ENCODE measurements around the gene SH3GL1.

SH3GL1 gene

DNA sequence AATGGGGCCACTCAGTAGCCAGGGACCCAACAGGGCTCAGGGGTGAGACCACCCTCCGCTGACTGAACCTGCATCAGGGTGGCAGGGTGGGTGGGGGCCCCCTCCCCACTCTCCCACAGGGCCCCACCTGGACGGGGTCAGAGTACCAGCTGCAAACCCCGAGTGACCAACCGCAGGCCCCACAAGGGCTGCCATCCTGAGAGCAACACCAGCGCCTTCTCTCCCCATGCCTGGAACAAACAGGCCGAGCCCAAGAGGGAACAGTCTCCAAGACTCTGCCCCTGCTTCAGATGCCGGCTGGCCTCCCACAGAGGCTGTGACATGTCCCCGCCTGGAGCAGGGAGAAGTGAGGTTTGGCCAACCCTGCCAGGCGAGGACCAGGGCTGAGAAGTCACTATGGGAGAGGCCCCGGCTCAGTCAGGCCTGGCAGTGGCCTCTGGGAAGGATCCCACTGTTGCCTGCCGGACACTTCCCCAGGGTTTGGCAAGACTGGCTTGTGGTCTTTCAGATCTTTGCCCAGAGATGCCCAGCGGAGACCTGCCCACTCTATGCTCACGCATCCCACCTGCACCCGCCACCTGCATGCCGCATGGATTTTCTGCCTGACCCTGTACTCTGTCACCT, 29.8 kb downstream of the SH3GL1 start:
- Histone ChIP-seq H3K36me3 (ENCODE audit: insufficient read depth, low read length) (peaks cover 35% of the 10 kb centered on the region), H3K9ac (ENCODE audit: low read depth, low read length) (peak overlapping the region; percentile 38), H3K9me3 (replicated peaks; ENCODE audit: low read length) (no peaks in the 10 kb centered on the region), H3K4me2 (ENCODE audit: low read length) (peak overlapping the region; percentile 61), H3K4me1 (ENCODE audit: control insufficient read depth, insufficient read depth, low read length) (peaks cover 81% of the 10 kb centered on the region), H3K4me3 (ENCODE audit: low read length) (peak overlapping the region; percentile 19), H3K27me3 (ENCODE audit: control insufficient read depth, insufficient read depth, low read length) (no peaks in the 10 kb centered on the region)

DNA sequence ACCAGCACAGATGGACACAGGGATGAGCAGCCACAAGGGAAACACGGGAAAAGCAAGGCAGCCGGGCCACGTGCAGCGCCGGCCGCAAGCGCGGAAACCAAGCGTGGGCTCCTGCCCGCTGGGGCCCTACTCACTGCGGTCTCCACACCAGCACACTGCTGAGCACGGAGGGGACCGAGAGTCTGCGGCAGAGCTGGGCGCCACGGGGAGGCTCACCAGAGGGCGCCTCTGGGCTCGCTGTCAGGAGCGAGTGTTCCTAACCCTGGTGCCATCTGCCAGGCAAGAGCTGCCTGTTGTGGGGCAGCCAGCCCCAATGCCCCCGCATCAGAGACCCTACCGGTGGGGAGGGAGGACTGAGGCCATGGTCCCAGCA, 30.5 kb downstream of the SH3GL1 start:
- Histone ChIP-seq H3K36me3 (ENCODE audit: insufficient read depth, low read length) (peaks cover 41% of the 10 kb centered on the region), H3K27me3 (ENCODE audit: control insufficient read depth, insufficient read depth, low read length) (no peaks in the 10 kb centered on the region), H3K9ac (ENCODE audit: low read depth, low read length) (no peak overlapping the region), H3K4me3 (ENCODE audit: low read length) (no peak overlapping the region), H3K9me3 (replicated peaks; ENCODE audit: low read length) (no peaks in the 10 kb centered on the region), H3K4me2 (ENCODE audit: low read length) (peak overlapping the region; percentile 58), H3K4me1 (ENCODE audit: control insufficient read depth, insufficient read depth, low read length) (peaks cover 75% of the 10 kb centered on the region)

DNA sequence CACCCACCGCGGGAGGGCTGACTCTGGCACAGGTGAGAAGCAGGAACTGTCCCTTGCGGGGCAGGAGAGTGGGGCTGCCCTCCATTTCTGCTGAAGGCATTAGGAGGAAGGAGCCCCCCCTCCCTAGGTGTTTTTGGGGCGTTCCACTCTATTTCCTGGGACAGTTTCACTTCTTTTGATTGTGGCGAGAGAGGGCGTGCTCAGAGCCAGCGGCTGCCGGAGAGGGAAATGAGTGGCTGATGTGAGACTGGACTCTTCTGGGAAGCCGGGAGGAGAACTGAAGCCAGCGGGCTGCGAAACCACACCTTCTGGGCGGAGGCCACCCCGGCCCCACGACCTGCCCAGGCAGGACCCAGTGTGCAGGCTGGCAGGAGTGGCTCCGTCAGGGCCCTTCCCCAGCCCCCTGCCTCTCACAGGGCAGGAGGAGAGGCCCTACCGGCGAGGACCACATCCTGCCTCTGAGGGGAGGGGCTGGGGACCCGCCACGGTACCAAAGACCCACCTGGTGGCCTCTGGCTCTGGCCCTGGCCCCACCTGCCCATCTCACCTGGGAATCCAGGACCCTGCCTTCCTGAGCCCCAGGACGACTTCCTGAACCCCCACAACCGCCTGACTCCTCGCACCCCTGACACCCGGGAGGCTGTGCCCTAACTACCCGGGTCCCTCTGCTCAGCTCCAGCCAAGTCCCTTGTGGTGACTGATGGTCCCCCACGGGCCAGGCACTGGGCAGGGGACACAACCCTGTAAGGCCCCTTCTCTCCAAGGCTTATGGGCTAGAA, 31.0 kb downstream of the SH3GL1 start:
- H3K4me1 ChIP-seq (ENCODE audit: control insufficient read depth, insufficient read depth, low read length), result peaks cover 69% of the 10 kb centered on the region
- H3K27me3 ChIP-seq (ENCODE audit: control insufficient read depth, insufficient read depth, low read length), result no peaks in the 10 kb centered on the region
- H3K9ac ChIP-seq (ENCODE audit: low read depth, low read length), result no peak overlapping the region
- no peaks in the 10 kb centered on the region for H3K9me3 ChIP-seq (replicated peaks; ENCODE audit: low read length)
- no peak overlapping the region for H3K4me3 ChIP-seq (ENCODE audit: low read length)
- H3K4me2 ChIP-seq (ENCODE audit: low read length), result peak overlapping the region; percentile 58
- H3K36me3 ChIP-seq (ENCODE audit: insufficient read depth, low read length), result peaks cover 44% of the 10 kb centered on the region

GRCh38 chr19:4368128-4368820, 32.1 kb downstream of the SH3GL1 start:
- H3K36me3 ChIP-seq (ENCODE audit: insufficient read depth, low read length), result peaks cover 51% of the 10 kb centered on the region
- peak overlapping the region; percentile 27 for H3K9ac ChIP-seq (ENCODE audit: low read depth, low read length)
- no peaks in the 10 kb centered on the region for H3K27me3 ChIP-seq (ENCODE audit: control insufficient read depth, insufficient read depth, low read length)
- H3K4me3 ChIP-seq (ENCODE audit: low read length), result peak overlapping the region; percentile 12
- H3K4me2 ChIP-seq (ENCODE audit: low read length), result peak overlapping the region; percentile 46
- peaks cover 59% of the 10 kb centered on the region for H3K4me1 ChIP-seq (ENCODE audit: control insufficient read depth, insufficient read depth, low read length)
- H3K9me3 ChIP-seq (replicated peaks; ENCODE audit: low read length), result no peaks in the 10 kb centered on the region

- Histone ChIP-seq H3K4me2 (ENCODE audit: low read length) (peak overlapping the region; percentile 46), H3K9me3 (replicated peaks; ENCODE audit: low read length) (no peaks in the 10 kb centered on the region), H3K36me3 (ENCODE audit: insufficient read depth, low read length) (peaks cover 55% of the 10 kb centered on the region), H3K4me1 (ENCODE audit: control insufficient read depth, insufficient read depth, low read length) (peaks cover 53% of the 10 kb centered on the region), H3K4me3 (ENCODE audit: low read length) (no peak overlapping the region), H3K9ac (ENCODE audit: low read depth, low read length) (peak overlapping the region; percentile 5), H3K27me3 (ENCODE audit: control insufficient read depth, insufficient read depth, low read length) (no peaks in the 10 kb centered on the region)
These were observed 32.6 kb downstream of the SH3GL1 start for GRCh38 chr19:4367781-4368127.

DNA sequence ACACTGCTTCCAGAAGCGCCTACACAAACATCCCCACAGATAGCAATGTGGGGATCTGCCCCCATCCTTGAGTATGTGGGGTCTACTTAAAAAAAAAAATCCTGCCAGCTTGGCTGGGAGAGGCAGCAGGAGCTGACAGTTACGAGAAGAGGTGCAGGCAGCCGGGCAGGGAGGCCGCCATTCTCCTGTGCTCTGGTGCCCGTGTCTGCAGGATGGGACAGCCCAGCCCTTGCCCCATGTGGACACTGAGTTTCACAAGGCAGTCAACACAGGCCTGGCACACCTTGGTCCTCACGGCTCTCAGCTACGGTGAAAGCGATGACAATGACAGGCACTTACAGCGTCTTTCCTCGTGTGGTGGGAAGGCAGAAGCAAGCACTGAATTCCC, 33.0 kb downstream of the SH3GL1 start:
- Histone ChIP-seq H3K4me2 (ENCODE audit: low read length) (no peak overlapping the region), H3K36me3 (ENCODE audit: insufficient read depth, low read length) (peaks cover 55% of the 10 kb centered on the region), H3K9ac (ENCODE audit: low read depth, low read length) (no peak overlapping the region), H3K9me3 (replicated peaks; ENCODE audit: low read length) (no peaks in the 10 kb centered on the region), H3K4me1 (ENCODE audit: control insufficient read depth, insufficient read depth, low read length) (peaks cover 49% of the 10 kb centered on the region), H3K27me3 (ENCODE audit: control insufficient read depth, insufficient read depth, low read length) (no peaks in the 10 kb centered on the region), H3K4me3 (ENCODE audit: low read length) (no peak overlapping the region)

DNA sequence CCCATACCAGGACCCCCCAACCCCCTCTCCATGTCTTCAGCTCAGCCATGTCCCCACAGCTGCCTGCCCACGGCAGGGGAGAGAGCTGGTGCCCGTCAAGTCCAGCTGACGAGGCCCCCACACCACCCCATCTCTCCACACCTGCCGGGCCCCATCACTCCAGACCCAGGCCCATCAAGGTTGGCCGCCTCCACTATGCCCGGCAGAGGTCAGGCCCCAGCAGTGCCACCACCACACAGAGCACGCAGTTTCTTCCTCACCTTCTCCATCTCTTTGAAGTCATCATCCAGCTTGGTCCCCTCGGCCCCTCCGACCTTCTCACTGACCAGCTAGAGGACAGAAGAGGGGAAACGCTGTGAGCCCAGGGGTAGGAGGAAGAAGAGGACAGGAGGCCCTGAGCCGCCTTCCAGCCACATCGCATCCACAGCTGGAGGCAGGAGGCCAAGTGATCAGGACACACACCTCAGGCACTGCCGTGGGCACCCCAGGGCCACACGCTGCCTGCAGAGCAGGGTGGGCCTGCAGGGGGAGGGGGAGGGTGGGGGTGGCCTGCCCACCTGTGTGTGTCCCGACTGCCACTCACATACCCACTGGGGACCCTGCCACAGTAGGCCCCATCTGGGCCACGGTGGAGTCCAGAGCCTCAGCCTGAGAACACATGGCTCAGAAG, 33.5 kb downstream of the SH3GL1 start:
- Histone ChIP-seq H3K4me3 (ENCODE audit: low read length) (no peak overlapping the region), H3K4me2 (ENCODE audit: low read length) (no peak overlapping the region), H3K9ac (ENCODE audit: low read depth, low read length) (no peak overlapping the region), H3K36me3 (ENCODE audit: insufficient read depth, low read length) (peaks cover 59% of the 10 kb centered on the region), H3K27me3 (ENCODE audit: control insufficient read depth, insufficient read depth, low read length) (no peaks in the 10 kb centered on the region), H3K4me1 (ENCODE audit: control insufficient read depth, insufficient read depth, low read length) (peaks cover 44% of the 10 kb centered on the region), H3K9me3 (replicated peaks; ENCODE audit: low read length) (no peaks in the 10 kb centered on the region)

DNA sequence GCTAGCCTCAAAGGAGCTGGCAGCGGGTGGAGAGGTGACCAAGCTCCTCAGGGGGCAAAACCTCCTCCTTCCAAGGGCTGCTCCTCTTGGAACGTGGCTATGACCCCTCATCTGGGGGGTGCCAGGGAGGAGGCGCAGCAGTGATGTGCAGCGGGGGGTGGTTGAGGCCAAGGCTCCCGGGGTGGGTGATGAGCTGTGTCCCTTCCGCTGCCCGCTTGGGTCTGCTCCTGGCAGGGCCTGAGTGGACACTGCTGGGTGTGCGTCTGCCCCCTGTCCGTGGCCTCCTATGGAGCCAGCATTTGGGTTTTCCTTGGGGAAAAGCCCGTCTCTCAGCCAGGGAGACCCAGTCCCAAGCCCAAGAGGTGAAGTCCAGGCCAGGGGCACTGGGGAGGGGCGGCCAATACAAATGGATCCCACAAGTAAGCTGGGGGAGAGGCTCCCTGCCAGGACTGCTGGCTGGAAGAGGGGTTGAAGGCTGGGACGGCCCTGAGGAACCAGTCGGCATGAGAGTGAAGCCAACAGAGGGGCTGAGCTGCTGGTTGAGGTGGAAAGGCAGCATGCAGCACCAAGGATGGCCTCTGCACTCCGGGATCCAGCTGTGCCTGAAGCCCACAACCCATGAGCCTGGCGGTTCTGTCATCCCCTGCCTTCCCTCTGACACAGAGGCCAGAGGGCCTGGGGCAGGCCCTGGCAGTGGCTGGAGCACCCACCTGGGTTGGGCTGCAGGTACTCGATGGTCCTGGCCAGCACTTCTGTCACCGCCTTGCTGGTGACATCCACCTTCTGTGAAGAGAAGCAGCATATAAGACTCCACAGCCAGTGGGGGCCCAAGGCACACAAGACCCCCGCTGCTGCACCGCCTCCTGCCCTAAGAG, 34.3 kb downstream of the SH3GL1 start:
- H3K4me1 ChIP-seq (ENCODE audit: control insufficient read depth, insufficient read depth, low read length), result peaks cover 36% of the 10 kb centered on the region
- H3K36me3 ChIP-seq (ENCODE audit: insufficient read depth, low read length), result peaks cover 60% of the 10 kb centered on the region
- H3K4me3 ChIP-seq (ENCODE audit: low read length), result no peak overlapping the region
- no peaks in the 10 kb centered on the region for H3K9me3 ChIP-seq (replicated peaks; ENCODE audit: low read length)
- H3K9ac ChIP-seq (ENCODE audit: low read depth, low read length), result no peak overlapping the region
- H3K27me3 ChIP-seq (ENCODE audit: control insufficient read depth, insufficient read depth, low read length), result no peaks in the 10 kb centered on the region
- H3K4me2 ChIP-seq (ENCODE audit: low read length), result no peak overlapping the region

DNA sequence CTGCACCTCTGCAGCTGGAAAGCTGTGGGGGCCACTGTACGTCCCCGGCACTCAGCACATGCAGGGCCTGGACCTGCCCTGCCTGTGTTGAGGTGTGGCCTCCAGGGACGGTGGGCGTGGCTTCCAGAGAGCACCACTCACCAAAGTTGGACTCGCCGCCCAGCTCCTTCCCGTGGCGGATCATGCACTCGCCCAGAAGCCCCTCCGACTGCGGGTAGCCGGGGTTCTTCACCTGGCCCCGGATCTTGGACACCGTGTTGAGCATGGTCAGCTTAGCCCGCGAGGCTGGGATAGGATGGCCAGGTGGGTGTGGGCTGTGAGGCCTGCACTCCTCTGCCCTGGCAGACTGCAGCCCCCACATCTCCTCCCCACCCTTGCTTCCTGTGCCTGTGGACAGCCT, 35.0 kb downstream of the SH3GL1 start:
- H3K4me2 ChIP-seq (ENCODE audit: low read length), result no peak overlapping the region
- H3K36me3 ChIP-seq (ENCODE audit: insufficient read depth, low read length), result peaks cover 67% of the 10 kb centered on the region
- no peaks in the 10 kb centered on the region for H3K27me3 ChIP-seq (ENCODE audit: control insufficient read depth, insufficient read depth, low read length)
- H3K9me3 ChIP-seq (replicated peaks; ENCODE audit: low read length), result no peaks in the 10 kb centered on the region
- no peak overlapping the region for H3K4me3 ChIP-seq (ENCODE audit: low read length)
- H3K9ac ChIP-seq (ENCODE audit: low read depth, low read length), result no peak overlapping the region
- H3K4me1 ChIP-seq (ENCODE audit: control insufficient read depth, insufficient read depth, low read length), result peaks cover 29% of the 10 kb centered on the region

DNA sequence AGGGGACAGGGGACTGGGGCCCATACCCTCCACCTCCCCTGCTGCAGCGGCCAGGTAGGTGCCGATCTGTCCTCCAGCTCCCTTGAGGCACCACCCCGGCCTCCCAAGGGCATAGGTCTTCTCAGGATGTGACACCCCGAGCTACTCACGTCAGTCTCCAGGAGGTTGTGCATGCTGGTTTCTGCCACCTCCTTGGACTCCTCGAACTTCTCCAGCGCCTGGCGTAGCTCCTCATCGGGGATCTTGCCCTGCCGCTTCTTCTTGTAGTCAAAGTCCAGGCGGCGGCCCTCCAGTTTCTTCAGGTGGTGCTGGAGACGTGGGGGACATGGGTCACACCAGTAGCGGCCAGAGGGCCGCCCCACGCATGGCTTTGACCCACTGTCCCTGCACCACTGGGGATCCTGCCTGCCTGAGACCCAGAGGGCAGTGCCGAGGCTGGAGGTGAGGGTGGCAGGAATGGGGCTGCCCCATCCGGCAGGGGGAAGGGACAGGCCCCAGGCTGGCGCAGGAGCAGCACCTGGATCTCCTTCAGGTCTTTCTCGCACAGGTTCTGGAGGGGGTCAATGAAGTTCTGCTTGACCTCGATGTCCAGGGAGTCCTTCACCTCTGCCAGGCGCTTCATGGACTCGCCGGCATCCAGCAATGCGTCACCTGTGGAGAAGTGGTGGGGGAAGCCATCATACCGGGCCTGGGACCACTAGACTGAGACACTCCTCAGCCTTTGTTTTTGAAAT, 36.6 kb downstream of the SH3GL1 start:
- Histone ChIP-seq H3K27me3 (ENCODE audit: control insufficient read depth, insufficient read depth, low read length) (no peaks in the 10 kb centered on the region), H3K4me2 (ENCODE audit: low read length) (no peak overlapping the region), H3K36me3 (ENCODE audit: insufficient read depth, low read length) (peaks cover 83% of the 10 kb centered on the region), H3K9me3 (replicated peaks; ENCODE audit: low read length) (no peaks in the 10 kb centered on the region), H3K9ac (ENCODE audit: low read depth, low read length) (no peak overlapping the region), H3K4me3 (ENCODE audit: low read length) (no peak overlapping the region), H3K4me1 (ENCODE audit: control insufficient read depth, insufficient read depth, low read length) (peaks cover 13% of the 10 kb centered on the region)
